GM13976 (cell line): ENCODE results near the gene NCLN.
"Not testable (repeated sequence)": the region's sequence is repeated elsewhere in the genome, so short reads cannot be mapped to it uniquely, and the experiment has no call there.

Experiments
- DNase-seq: peaks from one replicate; pipeline ENCODE4 v3.0.0; 2012; ENCODE audit warnings: low spot score
- in situ Hi-C: fragments of 300-500 bp; cut with MboI; formaldehyde crosslinking; loops from one replicate; pipeline ENCODE4 v1.12.0; 2022; ENCODE audit warnings: low sequenced_read_pairs, mixed read lengths, inconsistent platforms; ENCODE audit not compliant: unreplicated experiment
- TF ChIP-seq, protein P1 (sequence below): IDR thresholded peaks from 2 replicates; pipeline ENCODE4 v1.5.1; 2012; ENCODE audit warnings: borderline replicate concordance, mild to moderate bottlenecking; ENCODE audit not compliant: insufficient read depth; ENCODE audit errors: extremely low read depth, missing control alignments, control extremely low read depth

NCLN gene

DNA sequence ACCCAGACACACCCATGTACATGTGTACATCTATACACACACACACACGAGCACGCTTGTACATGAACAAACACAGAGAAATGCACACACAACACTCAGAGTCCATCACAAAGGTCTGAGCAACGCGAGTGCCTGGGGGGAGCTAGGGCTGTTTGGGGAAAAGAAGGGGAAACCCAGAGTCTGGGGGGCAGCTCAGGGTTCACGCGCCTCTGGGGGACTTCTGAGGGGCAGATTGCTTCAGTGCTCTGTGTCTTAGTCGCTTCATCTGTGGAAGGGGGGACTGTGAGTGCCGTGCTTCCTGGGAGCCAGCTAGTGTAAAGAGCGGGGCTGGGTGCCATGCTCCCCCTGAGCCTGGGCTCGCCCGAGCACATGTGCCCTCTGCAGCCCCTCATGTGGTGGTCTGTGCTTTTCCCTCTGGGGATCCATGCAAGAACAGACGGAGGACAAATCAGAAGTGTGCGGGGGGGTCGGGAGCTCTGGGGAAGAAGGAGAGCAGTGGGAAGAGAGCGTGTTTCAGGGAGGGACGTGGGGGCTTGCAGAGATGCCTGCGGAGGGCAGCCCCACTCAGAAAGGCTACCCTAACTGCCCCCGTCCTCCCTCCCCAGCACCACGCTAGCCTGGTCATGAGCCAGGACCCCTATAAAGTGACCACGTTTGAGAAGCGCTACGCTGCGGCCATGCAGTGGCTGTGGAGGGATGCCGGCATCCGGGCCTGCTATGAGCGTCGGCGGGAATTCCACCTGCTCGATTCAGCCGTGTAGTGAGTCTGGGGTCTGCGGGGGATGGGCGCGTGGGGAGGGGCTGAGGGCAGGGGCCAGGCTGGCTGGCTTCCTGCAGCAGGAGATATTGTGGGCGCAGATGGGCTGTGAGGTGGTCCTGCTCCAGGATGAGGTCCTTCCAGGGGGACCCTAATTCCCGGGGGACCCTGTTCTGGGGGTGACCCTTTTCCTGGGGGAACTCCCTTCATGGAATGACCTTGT is 35.9 kb upstream of the NCLN start:
- DNase-seq: peak; percentile 55
- TF ChIP-seq, protein P1, sequence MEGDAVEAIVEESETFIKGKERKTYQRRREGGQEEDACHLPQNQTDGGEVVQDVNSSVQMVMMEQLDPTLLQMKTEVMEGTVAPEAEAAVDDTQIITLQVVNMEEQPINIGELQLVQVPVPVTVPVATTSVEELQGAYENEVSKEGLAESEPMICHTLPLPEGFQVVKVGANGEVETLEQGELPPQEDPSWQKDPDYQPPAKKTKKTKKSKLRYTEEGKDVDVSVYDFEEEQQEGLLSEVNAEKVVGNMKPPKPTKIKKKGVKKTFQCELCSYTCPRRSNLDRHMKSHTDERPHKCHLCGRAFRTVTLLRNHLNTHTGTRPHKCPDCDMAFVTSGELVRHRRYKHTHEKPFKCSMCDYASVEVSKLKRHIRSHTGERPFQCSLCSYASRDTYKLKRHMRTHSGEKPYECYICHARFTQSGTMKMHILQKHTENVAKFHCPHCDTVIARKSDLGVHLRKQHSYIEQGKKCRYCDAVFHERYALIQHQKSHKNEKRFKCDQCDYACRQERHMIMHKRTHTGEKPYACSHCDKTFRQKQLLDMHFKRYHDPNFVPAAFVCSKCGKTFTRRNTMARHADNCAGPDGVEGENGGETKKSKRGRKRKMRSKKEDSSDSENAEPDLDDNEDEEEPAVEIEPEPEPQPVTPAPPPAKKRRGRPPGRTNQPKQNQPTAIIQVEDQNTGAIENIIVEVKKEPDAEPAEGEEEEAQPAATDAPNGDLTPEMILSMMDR: no peak
- in situ Hi-C loops: no loop called here

DNA sequence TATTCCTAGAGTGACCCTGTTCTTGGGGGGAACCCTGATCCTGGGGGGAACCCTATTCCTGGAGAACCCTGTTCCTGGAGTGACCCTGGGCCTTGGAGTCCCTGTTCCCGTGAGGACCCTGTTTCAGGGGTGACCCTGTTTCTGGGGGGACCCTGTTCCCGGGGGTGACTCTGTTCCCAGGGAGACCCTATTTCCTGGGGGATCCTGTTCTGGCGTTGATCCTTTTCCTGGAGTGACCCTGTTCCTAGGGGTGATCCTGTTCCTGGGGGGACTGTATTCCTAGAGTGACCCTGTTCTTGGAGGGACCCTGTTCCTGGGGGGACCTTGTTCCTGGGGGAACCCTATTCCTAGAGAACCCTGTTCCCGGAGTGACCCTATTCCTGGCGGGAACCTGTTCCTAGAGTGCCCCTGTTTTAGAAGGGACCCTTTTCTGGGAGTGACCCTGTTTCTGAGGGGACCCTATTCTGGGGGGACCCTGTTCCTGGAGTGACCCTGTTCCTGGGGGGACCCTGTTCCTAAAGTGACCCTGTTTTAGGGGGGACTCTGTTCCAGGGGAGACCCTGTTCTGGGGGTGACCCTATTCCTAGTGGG is 34.9 kb upstream of the NCLN start:
- no peak for DNase-seq
- in situ Hi-C loops: no loop called here
- TF ChIP-seq, protein P1: no peak

DNA sequence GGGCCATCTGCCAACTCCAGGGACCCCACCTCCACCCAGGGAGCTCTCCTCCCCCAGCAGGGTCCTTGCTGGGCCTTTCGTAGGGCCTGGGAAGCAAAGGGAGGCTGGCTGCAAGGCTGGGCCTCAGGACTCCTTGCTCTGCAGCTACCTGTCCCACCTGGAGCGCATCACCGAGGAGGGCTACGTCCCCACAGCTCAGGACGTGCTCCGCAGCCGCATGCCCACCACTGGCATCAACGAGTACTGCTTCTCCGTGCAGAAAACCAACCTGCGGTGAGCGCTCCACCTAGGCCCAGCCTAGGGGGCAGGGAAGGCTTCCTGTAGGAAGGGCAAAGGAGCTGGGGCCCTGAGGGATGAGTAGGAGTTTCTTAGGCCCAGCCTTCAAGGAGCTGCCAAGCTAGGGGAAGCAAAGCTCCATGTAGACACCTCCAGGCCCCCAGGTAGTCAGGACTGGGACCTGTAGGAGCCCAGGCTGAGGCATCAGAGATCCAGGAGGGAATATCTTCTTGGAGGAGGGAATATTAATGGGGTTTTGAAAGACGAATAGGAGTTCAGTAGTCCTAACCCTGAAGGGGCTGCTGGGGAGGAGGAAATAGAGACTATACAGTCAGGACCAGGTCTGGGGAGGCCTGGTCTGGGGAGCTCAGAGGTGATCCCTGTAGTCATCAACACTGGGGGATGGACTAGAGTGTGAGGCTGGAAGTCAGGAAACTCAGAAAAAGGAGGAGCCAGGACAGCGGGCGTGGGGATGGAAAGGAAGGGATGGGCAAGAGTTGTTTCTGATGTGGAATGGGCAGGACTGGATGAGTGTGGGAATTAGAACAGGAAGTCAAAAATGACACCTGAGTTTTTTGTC is 33.9 kb upstream of the NCLN start:
- TF ChIP-seq, protein P1: no peak
- in situ Hi-C loops: no loop called here

DNA sequence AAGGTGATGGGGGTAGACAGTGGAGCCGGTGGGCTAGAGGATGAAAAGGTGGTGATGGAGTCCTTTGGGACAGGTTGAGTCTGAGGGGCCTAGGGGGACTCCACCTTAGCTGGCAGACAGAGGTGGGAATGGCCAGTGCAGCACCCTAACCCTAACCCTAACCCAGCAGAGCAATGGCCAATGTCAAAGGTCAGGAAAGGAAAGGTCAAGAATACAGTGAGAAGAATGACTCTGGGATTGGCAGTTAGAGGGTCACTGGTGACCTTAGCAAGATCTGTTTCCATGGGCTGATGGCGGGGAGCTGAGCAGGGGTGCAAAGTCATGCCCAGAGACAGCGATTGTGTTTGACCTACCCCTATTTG is 33.3 kb upstream of the NCLN start:
- TF ChIP-seq, protein P1: no peak
- in situ Hi-C loops: no loop called here

More for the DNA sequence above, 33.9 kb upstream of the NCLN start:
- no peak for DNase-seq

DNA sequence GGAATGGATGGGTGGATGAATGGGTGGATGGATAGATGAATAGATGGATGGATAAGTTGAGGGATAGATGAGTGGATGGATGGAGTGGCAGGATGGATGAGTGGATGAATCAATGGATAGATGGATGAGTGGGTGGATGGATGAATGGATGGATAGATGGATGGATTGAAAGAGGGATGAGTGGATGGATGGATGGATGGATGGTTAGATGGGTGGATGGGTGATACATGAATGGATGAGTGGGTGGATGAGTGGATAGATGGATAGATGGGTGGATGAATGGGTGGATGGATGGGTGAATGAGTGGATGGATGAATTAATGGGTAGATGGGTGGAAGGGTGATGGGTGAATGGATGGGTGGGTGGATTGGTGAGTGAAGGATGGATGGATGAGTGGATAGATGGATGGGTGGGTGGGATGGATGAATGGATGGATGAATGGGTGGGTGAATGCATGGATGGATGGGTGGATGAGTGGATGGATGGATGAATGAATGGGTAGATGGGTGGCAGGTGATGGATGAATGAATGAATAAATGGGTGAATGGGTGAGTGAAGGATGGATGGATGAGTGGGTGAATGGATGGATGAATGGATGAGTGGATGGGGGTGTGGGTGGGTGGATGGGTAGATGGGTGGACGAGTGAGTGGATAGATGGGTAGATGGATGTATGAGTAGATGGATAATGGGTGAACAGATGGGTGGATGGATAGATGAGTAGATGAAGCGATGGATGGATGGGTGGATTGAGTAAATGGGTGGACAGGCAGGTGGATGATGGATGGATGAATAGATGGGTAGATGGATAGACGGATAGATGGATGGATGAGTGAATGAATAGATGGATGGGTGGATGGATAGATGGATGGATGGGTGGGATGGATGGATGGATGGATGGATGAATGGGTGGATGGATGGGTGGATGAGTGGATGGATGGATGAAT is 32.2 kb upstream of the NCLN start:
- DNase-seq: no peak
- in situ Hi-C loops: no loop called here
- TF ChIP-seq, protein P1: no peak

More for the DNA sequence above, 33.3 kb upstream of the NCLN start:
- DNase-seq: no peak

DNA sequence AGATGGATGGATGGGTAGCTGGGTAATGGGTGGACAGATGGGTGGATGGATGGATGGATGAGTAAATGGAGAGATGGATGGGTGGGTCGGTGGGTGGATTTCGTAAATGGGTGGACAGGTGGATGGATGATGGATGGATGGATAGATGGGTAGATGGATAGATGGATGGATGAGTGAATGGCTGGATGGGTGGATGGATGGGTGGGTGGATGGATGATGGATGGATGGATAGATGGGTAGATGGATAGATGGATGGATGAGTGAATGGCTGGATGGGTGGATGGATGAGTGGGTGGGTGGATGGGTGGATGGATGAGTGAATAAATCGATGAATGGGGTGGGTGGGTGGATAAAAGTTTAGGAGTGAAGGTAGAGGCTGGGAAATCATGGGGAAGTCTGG is 31.3 kb upstream of the NCLN start:
- DNase-seq, in situ Hi-C loops: not testable (repeated sequence)
